Keratinocyte (primary cell): Measurements from ENCODE around the gene PLA1A. TPM values are rescaled to one million over a fixed set of nuclear protein-coding genes. Genes with fewer than 3 reads are reported as not detected.

Source experiments
- DNase-seq: peaks from one replicate; pipeline ENCODE4 v3.0.0-alpha.2; 2011; ENCODE audit warnings: low read depth, missing footprints, low spot score
- FAIRE-seq: peaks from 2 replicates; lab custom pipeline; 2011; peaks lifted over from hg19 to GRCh38; lab: Jason Lieb, UNC
- H2AFZ ChIP-seq: 2 replicates; pipeline ENCODE4 v1.6.0; 2012; ENCODE audit warnings: low read length, control low read depth, inconsistent platforms; ENCODE audit not compliant: control insufficient read depth
- H3K27ac ChIP-seq: 2 replicates; pipeline ENCODE4 v1.5.1; 2011; ENCODE audit warnings: low read length; ENCODE audit not compliant: control insufficient read depth, insufficient read depth
- H3K27me3 ChIP-seq: 3 replicates; pipeline ENCODE4 v1.6.0; 2011; ENCODE audit warnings: low read length; ENCODE audit not compliant: control insufficient read depth, insufficient read depth; ENCODE audit errors: extremely low read depth
- H3K36me3 ChIP-seq, 2 experiments: 2 replicates in 1 of 2; 3 replicates in 1 of 2; pipeline ENCODE4 v1.5.1; 2011; ENCODE audit warnings: low read length in 2 of 2, mild to moderate bottlenecking in 1 of 2; ENCODE audit not compliant: control insufficient read depth in 2 of 2, insufficient read depth in 2 of 2; ENCODE audit errors: extremely low read depth in 1 of 2
- H3K4me1 ChIP-seq: 3 replicates; pipeline ENCODE4 v1.5.1; 2011; ENCODE audit warnings: low read length; ENCODE audit not compliant: control insufficient read depth, insufficient read depth; ENCODE audit errors: extremely low read depth
- H3K4me2 ChIP-seq: 3 replicates; pipeline ENCODE4 v1.6.0; 2011; ENCODE audit warnings: low read depth, low read length; ENCODE audit not compliant: control insufficient read depth, insufficient read depth; ENCODE audit errors: extremely low read depth
- H3K4me3 ChIP-seq, 3 experiments: fragments of 200-600 bp in 1 of 3; sonication (generic) in 1 of 3; 2 replicates in 2 of 3; 3 replicates in 1 of 3; pipeline ENCODE4 v1.5.1; 2011 to 2016; ENCODE audit warnings: low read length in 3 of 3, mild to moderate bottlenecking in 3 of 3, control low read depth in 2 of 3, inconsistent platforms in 1 of 3, low read depth in 1 of 3, mixed read lengths in 1 of 3, mixed run types in 1 of 3, moderate library complexity in 1 of 3; ENCODE audit not compliant: control insufficient read depth in 2 of 3, insufficient read depth in 2 of 3; ENCODE audit errors: extremely low read depth in 1 of 3
- H3K79me2 ChIP-seq: 2 replicates; pipeline ENCODE4 v1.6.0; 2012; ENCODE audit warnings: low read length; ENCODE audit not compliant: control insufficient read depth, insufficient read depth
- H3K9ac ChIP-seq: 3 replicates; pipeline ENCODE4 v1.6.0; 2011; ENCODE audit warnings: low read length; ENCODE audit not compliant: control insufficient read depth, insufficient read depth; ENCODE audit errors: extremely low read depth
- H3K9me1 ChIP-seq: 3 replicates; pipeline ENCODE4 v1.6.0; 2011; ENCODE audit warnings: low read length; ENCODE audit not compliant: control insufficient read depth, insufficient read depth; ENCODE audit errors: extremely low read depth
- H3K9me3 ChIP-seq: 2 replicates; pipeline ENCODE4 v1.5.1; 2012; ENCODE audit warnings: low read depth, low read length; ENCODE audit not compliant: control insufficient read depth
- H4K20me1 ChIP-seq: 3 replicates; pipeline ENCODE4 v1.6.0; 2011; ENCODE audit warnings: low read length; ENCODE audit not compliant: control insufficient read depth, insufficient read depth; ENCODE audit errors: extremely low read depth
- CTCF ChIP-seq, 3 experiments: IDR thresholded peaks in 1 of 3; conservative IDR thresholded peaks in 1 of 3; optimal IDR thresholded peaks in 1 of 3; 2 replicates in 2 of 3; 3 replicates in 1 of 3; pipeline versions ENCODE3 to v1.5.1; 2011; ENCODE audit warnings: low read length in 3 of 3, mild to moderate bottlenecking in 3 of 3, moderate library complexity in 2 of 3, control low read depth in 1 of 3, inconsistent platforms in 1 of 3; ENCODE audit not compliant: insufficient read depth in 2 of 3; ENCODE audit errors: extremely low read depth in 1 of 3
- EZH2 ChIP-seq: IDR thresholded peaks from one replicate; pipeline ENCODE4 v1.6.1; 2012; ENCODE audit warnings: inconsistent platforms, mild to moderate bottlenecking, low read length, moderate library complexity
- dilution Hi-C: fragments of 300-500 bp; cut with MboI; formaldehyde crosslinking; loops from one replicate; pipeline ENCODE4 v1.7.0; 2020; ENCODE audit warnings: low sequenced_read_pairs; ENCODE audit not compliant: extremely low pct_ligation_motif_present
- polyA plus RNA-seq, 5 experiments: library from polyadenylated mRNA; depleted of rRNA in 3 of 5; stranded (reverse) in 3 of 5; stranded (forward) in 1 of 5; unstranded in 1 of 5; fragments of >200 nt; gene quantifications; 1 replicate in 1 of 5; 2 replicates in 3 of 5; 3 replicates in 1 of 5; pipeline versions ENCODE4 v1.2.1 to v1.2.3, GENCODE V29; 2011 to 2012; ENCODE audit warnings: missing spikeins in 2 of 5, low read depth in 1 of 5, low replicate concordance in 1 of 5

The PLA1A gene
- polyA plus RNA-seq, 1 donor (not counting 4 experiments of a cell fraction or from before 2014, with no cell fraction given): not detected

- H3K79me2 ChIP-seq: no peaks in the 10 kb centered on the region
- H3K4me1 ChIP-seq: peaks cover 6% of the 10 kb centered on the region
- H3K4me3 ChIP-seq: no peak overlapping the region
- H3K27ac ChIP-seq: no peak overlapping the region
- no peak for FAIRE-seq
- DNase-seq: no peak
- TF ChIP-seq EZH2 (no peak), CTCF (optimal IDR thresholded peaks at IDR 0.05 in 1 of 3, IDR thresholded peaks at IDR 0.05 in 1 of 3, conservative IDR thresholded peaks at IDR 0.05 in 1 of 3; ENCODE audit: extremely low read depth in 1 of 3, insufficient read depth in 2 of 3, low read length in 3 of 3) (no peak)
- no peak overlapping the region for H3K9ac ChIP-seq
- no peaks in the 10 kb centered on the region for H3K9me3 ChIP-seq
- H3K27me3 ChIP-seq: peaks cover 6% of the 10 kb centered on the region
- no peaks in the 10 kb centered on the region for H3K9me1 ChIP-seq
- H4K20me1 ChIP-seq: no peaks in the 10 kb centered on the region
- dilution Hi-C loops: no loop called here
- no peak overlapping the region for H3K4me2 ChIP-seq
- no peak overlapping the region for H2AFZ ChIP-seq
- H3K36me3 ChIP-seq: no peaks in the 10 kb centered on the region
These were observed 34.5 kb downstream of the PLA1A start for GRCh38 chr3:119632216-119632615.

GRCh38 chr3:119632829-119633228, 35.1 kb downstream of the PLA1A start:
- Histone ChIP-seq H3K9ac (no peak overlapping the region), H3K9me3 (no peaks in the 10 kb centered on the region), H3K4me2 (no peak overlapping the region), H3K4me3 (no peak overlapping the region), H4K20me1 (no peaks in the 10 kb centered on the region), H3K9me1 (no peaks in the 10 kb centered on the region), H3K4me1 (peaks cover 9% of the 10 kb centered on the region), H3K27me3 (peaks cover 2% of the 10 kb centered on the region), H3K79me2 (no peaks in the 10 kb centered on the region), H3K27ac (no peak overlapping the region), H2AFZ (no peak overlapping the region), H3K36me3 (no peaks in the 10 kb centered on the region)
- DNase-seq: no peak
- FAIRE-seq: no peak
- TF ChIP-seq CTCF (optimal IDR thresholded peaks at IDR 0.05 in 1 of 3, IDR thresholded peaks at IDR 0.05 in 1 of 3, conservative IDR thresholded peaks at IDR 0.05 in 1 of 3; ENCODE audit: extremely low read depth in 1 of 3, insufficient read depth in 2 of 3, low read length in 3 of 3) (no peak), EZH2 (no peak)
- dilution Hi-C loops: no loop called here
